Endothelial cell of umbilical vein (primary cell): Measurements from ENCODE around the gene ODAPH.
"Not testable (repeated sequence)": the region's sequence is repeated elsewhere in the genome, so short reads cannot be mapped to it uniquely, and the experiment has no call there.

ENCODE experiments used
- FOS ChIP-seq: IDR thresholded peaks from 2 replicates; pipeline ENCODE4 v1.6.1; 2011; ENCODE audit warnings: mild to moderate bottlenecking, low read length, moderate library complexity, borderline replicate concordance; ENCODE audit not compliant: insufficient read depth
- POLR2AphosphoS5 ChIP-seq: IDR thresholded peaks from 2 replicates; pipeline ENCODE4 v1.6.1; 2012; ENCODE audit warnings: low read depth, mild to moderate bottlenecking, control low read depth, low read length, moderate library complexity; ENCODE audit not compliant: insufficient read depth
- TF ChIP-seq, protein P1 (sequence below), 2 donors: IDR thresholded peaks; 1 replicate in 1 of 2; 2 replicates in 1 of 2; pipeline ENCODE4 v1.5.1; 2011; ENCODE audit warnings: low read length in 2 of 2, mild to moderate bottlenecking in 2 of 2, moderate library complexity in 2 of 2, control low read depth in 1 of 2, inconsistent platforms in 1 of 2, low read depth in 1 of 2; ENCODE audit not compliant: insufficient read depth in 1 of 2; ENCODE audit errors: extremely low read depth in 1 of 2

DNA sequence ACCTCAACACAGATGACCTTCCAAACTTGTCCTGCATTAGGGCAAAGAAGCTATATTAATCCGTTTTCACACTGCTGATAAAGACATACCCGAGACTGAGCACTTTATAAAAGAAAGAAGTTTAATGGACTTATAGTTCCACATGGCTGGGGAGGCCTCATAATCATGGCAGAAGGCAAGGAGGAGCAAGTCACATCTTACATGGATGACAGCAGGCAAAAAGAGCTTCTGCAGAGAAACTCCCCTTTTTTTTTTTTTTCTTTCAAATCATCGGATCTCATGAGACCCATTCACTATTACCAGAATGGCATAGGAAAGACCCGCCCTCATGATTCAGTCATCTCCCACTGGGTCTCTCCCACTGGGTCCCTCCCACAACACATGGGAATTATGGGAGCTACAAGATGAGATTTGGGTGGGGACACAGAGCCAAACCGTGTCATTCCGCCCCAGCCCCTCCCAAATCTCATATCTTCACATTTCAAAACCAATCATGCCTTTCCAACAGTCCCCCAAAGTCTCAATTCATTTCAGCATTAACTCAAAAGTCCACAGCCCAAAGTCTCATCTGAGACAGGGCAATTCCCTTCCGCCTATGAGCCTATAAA is 24.2 kb upstream of the ODAPH start:
- TF ChIP-seq, protein P1, sequence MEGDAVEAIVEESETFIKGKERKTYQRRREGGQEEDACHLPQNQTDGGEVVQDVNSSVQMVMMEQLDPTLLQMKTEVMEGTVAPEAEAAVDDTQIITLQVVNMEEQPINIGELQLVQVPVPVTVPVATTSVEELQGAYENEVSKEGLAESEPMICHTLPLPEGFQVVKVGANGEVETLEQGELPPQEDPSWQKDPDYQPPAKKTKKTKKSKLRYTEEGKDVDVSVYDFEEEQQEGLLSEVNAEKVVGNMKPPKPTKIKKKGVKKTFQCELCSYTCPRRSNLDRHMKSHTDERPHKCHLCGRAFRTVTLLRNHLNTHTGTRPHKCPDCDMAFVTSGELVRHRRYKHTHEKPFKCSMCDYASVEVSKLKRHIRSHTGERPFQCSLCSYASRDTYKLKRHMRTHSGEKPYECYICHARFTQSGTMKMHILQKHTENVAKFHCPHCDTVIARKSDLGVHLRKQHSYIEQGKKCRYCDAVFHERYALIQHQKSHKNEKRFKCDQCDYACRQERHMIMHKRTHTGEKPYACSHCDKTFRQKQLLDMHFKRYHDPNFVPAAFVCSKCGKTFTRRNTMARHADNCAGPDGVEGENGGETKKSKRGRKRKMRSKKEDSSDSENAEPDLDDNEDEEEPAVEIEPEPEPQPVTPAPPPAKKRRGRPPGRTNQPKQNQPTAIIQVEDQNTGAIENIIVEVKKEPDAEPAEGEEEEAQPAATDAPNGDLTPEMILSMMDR (IDR thresholded peaks at IDR 0.05; ENCODE audit: extremely low read depth in 1 of 2, insufficient read depth in 1 of 2, low read depth in 1 of 2, low read length in 2 of 2): not testable (repeated sequence)
- not testable (repeated sequence) for TF ChIP-seq POLR2AphosphoS5, FOS
